GM19372 (cell line): Measurements from ENCODE around the gene HNRNPM.
"Not testable (repeated sequence)": the region's sequence is repeated elsewhere in the genome, so short reads cannot be mapped to it uniquely, and the experiment has no call there.

Experiments used
- ATAC-seq: cut with Tn5 transposase; IDR thresholded peaks from one replicate; pipeline ENCODE4 v1.9.1; 2021; ENCODE audit warnings: mild to moderate bottlenecking, low read depth, moderate library complexity; ENCODE audit not compliant: unreplicated experiment

HNRNPM gene, protein sequence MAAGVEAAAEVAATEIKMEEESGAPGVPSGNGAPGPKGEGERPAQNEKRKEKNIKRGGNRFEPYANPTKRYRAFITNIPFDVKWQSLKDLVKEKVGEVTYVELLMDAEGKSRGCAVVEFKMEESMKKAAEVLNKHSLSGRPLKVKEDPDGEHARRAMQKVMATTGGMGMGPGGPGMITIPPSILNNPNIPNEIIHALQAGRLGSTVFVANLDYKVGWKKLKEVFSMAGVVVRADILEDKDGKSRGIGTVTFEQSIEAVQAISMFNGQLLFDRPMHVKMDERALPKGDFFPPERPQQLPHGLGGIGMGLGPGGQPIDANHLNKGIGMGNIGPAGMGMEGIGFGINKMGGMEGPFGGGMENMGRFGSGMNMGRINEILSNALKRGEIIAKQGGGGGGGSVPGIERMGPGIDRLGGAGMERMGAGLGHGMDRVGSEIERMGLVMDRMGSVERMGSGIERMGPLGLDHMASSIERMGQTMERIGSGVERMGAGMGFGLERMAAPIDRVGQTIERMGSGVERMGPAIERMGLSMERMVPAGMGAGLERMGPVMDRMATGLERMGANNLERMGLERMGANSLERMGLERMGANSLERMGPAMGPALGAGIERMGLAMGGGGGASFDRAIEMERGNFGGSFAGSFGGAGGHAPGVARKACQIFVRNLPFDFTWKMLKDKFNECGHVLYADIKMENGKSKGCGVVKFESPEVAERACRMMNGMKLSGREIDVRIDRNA

DNA sequence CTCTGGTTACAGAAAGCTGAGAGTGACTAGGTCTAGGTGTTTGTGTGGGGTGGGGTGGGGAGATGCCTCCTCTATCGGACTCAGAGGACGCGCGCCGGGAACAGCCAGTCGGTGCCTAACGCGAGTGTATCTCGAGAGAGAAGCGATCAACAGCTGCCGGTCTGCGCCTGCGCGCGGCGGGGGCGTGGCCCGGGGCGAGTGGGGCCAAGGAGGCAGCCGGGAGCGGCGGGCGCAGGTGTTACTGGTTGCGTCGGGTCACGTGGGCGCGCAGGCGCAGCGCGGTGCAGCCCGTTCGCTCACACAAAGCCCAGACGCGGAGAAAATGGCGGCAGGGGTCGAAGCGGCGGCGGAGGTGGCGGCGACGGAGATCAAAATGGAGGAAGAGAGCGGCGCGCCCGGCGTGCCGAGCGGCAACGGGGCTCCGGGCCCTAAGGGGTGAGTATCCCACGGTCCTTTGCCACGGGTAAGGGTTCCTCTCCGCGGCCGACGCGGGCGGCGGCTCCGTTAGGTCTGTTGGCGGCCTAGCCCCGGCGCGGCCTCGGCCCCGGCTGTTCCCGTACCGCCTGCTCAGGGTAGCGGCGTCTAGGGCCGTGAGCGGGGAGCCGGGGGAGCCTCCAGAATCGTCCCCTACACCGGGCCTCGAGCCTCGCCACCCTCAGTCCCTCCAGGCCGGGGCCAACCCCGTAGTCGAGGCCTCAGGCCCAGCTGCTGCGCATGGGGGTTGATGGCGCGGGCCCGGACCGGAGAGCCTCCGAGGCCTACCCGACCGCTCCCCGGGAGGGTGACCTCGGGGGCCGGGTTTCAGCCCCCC, at the start of gene HNRNPM:
HNRNPM (plus strand) TSS at position 299 of the 811 bp plus-strand sequence; CDS start at position 323, 24 bp downstream.
- peak; percentile 87 for ATAC-seq

DNA sequence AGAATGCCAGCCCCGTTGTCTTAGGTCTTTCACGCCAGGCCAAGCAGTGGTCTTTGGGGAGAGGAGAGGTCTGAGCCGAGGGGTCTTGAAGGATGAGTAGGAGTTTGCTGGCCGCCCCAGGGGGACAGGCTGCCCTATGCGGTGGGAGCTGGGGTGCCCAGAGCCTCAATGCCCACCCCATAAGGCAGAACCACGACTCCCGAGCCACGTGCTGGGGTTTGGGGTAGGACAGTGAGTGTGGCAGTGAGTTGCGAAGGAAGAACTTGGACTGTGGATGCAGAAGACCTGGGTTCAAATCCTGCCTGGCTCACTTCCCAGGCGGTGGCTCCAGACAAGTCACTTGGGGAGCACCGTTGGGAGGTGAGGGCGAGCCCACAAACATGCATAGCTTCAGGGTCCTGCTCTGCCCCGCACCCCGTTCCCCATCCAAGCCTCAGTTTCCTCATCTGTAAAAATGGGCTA, 49.1 kb upstream of the HNRNPM start:
- no peak for ATAC-seq

GRCh38 chr19:8396185-8396562, 48.6 kb upstream of the HNRNPM start:
- no peak for ATAC-seq

DNA sequence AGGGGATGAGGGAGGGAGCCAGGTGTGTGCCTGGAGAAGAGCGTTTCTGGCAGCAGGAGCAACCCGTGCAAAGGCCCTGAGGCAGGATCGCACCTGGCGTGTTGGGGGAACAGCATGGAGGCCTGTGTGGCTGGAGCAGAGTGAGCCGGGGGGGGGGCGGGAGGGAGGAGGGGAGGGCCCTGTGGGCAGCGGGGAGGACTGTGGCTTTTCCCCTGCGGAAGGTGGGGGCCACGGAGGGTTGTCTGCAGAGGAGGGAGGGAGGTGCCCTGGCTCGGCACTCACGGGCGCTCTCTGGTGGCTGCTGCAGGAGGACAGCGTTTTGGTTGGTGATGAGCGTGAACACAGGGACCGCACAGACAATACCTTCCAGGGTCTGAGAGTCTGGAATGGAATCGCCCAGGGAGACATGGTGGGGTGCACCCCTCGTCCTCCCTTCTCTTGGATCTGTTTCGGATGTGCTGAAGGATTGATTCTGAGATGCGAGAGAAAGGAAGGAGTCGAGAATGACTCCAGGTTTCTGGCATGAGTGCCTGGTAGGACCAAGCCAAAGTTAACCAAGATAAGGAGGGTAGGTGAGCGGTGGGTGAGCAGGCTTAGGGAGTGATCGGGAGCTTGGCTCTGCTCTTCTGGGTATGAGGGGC, 48.1 kb upstream of the HNRNPM start:
- no peak for ATAC-seq

GRCh38 chr19:8397271-8397670, 47.5 kb upstream of the HNRNPM start:
- ATAC-seq: no peak

DNA sequence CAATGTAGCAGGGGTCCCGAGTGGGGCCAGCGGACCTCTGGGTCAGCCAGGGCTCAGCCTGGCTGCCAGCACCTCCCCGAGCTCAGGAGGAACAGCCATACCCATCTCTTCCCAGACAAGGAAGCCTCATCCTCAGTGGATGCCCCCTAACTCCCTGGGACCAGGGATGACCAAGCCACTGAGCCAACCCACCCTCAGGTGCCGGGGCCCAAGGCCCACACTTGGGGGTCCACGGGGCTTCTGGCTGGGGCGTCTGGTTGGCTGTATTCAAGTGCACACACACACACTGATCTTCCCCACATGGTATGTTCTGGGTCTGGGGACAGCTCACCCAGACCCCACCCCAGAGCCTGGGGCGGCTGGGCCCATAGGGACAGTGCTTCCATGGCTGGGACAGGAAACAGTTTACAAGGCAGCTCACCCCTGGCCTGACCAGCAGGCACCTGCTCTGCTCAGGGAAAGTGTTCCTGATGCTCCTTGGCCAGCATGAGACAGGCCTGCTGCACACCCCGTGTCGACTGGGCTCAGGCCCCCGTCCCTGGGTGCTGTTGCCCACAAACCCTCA, 46.9 kb upstream of the HNRNPM start:
- ATAC-seq: no peak

DNA sequence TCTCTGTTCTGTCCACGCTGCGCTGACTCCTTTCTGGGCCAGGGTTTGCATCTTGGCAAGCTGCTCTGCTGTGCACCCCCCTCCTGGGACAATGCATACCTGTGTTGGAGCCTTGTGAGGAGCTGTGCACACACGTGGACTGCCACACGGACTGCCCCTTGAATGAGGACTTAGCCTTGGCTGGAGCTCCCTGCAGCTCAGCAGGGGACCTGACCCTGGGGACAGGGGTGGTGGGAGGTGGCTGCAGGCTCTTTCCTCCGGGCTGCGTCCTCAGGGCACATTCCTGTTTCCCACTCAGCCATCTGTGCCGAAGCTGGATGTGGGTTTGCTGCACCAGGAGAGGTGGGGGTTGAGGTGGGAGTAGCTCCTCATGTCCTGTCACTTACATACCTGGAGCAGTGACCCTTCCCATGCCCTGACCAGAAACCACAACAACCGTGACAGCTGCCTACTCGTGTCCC, 46.4 kb upstream of the HNRNPM start:
- ATAC-seq: no peak

DNA sequence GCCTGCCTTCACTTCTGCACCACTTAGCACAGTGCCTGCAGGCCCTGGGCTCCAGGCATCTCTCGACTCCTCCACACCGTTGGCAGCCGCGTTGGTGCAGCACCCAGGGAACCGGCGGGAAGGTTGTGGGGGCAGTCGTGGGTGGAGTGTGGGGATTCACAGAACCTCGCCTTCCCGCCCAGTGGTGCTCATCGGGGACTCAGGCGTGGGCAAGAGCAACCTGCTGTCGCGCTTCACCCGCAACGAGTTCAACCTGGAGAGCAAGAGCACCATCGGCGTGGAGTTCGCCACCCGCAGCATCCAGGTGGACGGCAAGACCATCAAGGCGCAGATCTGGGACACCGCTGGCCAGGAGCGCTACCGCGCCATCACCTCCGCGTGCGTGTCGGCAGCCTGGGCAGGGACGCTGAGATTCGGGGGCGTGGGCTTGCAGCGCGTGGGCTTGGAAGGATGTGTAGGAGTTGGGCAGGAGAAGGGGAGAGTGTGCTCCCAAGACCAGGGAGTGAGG, 45.0 kb upstream of the HNRNPM start:
- ATAC-seq: no peak

- no peak for ATAC-seq
Observed at GRCh38 chr19:8401981-8402411, 42.8 kb upstream of the HNRNPM start.

- ATAC-seq: no peak
Observed at GRCh38 chr19:8403098-8403819, 41.5 kb upstream of the HNRNPM start.

GRCh38 chr19:8403820-8404109, 41.0 kb upstream of the HNRNPM start:
- no peak for ATAC-seq

GRCh38 chr19:8404391-8405151, 40.2 kb upstream of the HNRNPM start:
- ATAC-seq: no peak

DNA sequence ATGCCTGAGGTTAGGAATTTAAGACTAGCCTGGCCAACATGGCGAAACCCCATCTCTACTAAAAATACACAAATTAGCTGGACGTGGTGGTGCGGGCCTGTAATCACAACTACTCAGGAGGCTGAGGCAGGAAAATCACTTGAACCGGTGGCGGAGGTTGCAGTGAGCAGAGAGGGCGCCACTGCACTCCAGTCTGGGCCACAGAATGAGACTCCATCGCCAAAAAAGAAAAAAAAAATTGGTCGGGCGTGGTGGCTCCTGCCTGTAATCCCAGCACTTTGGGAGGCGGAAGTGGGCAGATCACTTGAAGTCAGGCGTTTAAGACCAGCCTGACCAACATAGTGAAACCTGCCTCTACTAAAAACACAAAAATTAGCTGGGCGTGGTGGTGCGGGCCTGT, 34.1 kb upstream of the HNRNPM start:
- ATAC-seq: not testable (repeated sequence)

- ATAC-seq: peak; percentile 99
Observed at GRCh38 chr19:8412783-8413628, 31.8 kb upstream of the HNRNPM start, which contains the start of gene MARCHF2. MARCHF2 (plus strand) TSS chr19:8413305; CDS start chr19:8421841, 8,536 bp downstream.

DNA sequence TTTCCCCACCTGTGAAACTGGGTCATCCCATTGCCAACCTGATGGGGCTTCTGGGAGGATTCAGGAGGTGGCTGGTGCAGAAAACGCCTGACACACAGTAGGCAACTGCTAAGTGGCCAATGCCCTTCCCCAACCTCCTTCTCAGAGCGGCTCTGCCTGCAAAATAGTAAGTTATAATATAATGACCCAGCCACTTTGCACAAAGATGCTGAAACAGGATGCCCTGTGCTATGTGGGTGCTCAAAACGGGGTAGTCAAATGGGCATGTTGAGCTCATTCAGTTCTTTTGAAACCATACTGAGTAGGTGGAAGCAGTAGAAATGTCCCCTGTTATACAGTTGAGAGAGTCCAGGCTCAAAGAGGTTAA, 31.2 kb upstream of the HNRNPM start:
- ATAC-seq: no peak

GRCh38 chr19:8416796-8417195, 28.0 kb upstream of the HNRNPM start:
- ATAC-seq: no peak
